B cell (primary cell): Measurements from ENCODE around the gene HDHD5. TPM values are rescaled to one million over a fixed set of nuclear protein-coding genes. Genes with fewer than 3 reads are reported as not detected.

Source experiments
- ATAC-seq: fragments of 200-7000 bp; cut with Tn5 transposase; one replicate; pipeline ENCODE4 v1.10.0; 2021; ENCODE audit warnings: low read depth, mild to moderate bottlenecking, moderate number of reproducible peaks, moderate library complexity
- CTCF ChIA-PET: fragments of 350-600 bp; sonication (Branson Sonifier 250); formaldehyde crosslinking; loops from one replicate; lab custom pipeline; 2021; ENCODE audit warnings: antibody characterized with exemption, inconsistent platforms; lab: Charles Lee
- POLR2A ChIA-PET: fragments of 350-600 bp; sonication (Branson Sonifier 250); formaldehyde crosslinking; loops from one replicate; lab custom pipeline; 2021; ENCODE audit warnings: antibody characterized with exemption; lab: Charles Lee
- DNase-seq: peaks from one replicate; pipeline ENCODE4 v3.0.0; 2013
- H2AFZ ChIP-seq: 2 replicates; pipeline ENCODE4 v1.6.1; 2012; ENCODE audit warnings: mild to moderate bottlenecking, low read depth, low read length; ENCODE audit not compliant: insufficient read depth, poor library complexity, severe bottlenecking
- H3K27ac ChIP-seq, 2 donors: 1 replicate in 1 of 2; 2 replicates in 1 of 2; pipeline ENCODE4 v1.5.1; 2012 to 2013; ENCODE audit warnings: low read length in 2 of 2, mild to moderate bottlenecking in 2 of 2, moderate library complexity in 1 of 2
- H3K27me3 ChIP-seq, 4 experiments: fragments of 200-600 bp in 1 of 4; sonication (generic) in 1 of 4; replicated peaks in 1 of 4; 1 replicate in 2 of 4; 2 replicates in 2 of 4; pipeline versions ENCODE4 v1.6.1 to v1.7.0; 2013 to 2016; ENCODE audit warnings: low read length in 3 of 4, mild to moderate bottlenecking in 2 of 4, mixed read lengths in 1 of 4, moderate library complexity in 1 of 4; ENCODE audit not compliant: insufficient read depth in 4 of 4, control insufficient read depth in 3 of 4; ENCODE audit errors: control extremely low read depth in 1 of 4
- H3K36me3 ChIP-seq, 2 experiments: replicated peaks in 1 of 2; 1 replicate in 1 of 2; 2 replicates in 1 of 2; pipeline versions ENCODE4 v1.6.1 to v1.7.1; 2013; ENCODE audit warnings: low read length in 1 of 2; ENCODE audit not compliant: insufficient read depth in 2 of 2, control insufficient read depth in 1 of 2; ENCODE audit errors: control extremely low read depth in 1 of 2, extremely low read depth in 1 of 2
- H3K4me1 ChIP-seq, 2 donors: fragments of 200-600 bp in 1 of 2; sonication (generic) in 1 of 2; 1 replicate in 1 of 2; 2 replicates in 1 of 2; pipeline versions ENCODE4 v1.5.1 to v1.6.1; 2013 to 2017; ENCODE audit warnings: low read length in 2 of 2; ENCODE audit not compliant: control insufficient read depth in 2 of 2, insufficient read depth in 2 of 2
- H3K4me2 ChIP-seq: replicated peaks from 2 replicates; pipeline ENCODE3; 2012; ENCODE audit warnings: mild to moderate bottlenecking, low read depth, low read length; ENCODE audit not compliant: poor library complexity, severe bottlenecking
- H3K4me3 ChIP-seq, 5 experiments: fragments of 200-600 bp in 1 of 5; sonication (generic) in 1 of 5; 1 replicate in 3 of 5; 2 replicates in 2 of 5; pipeline versions ENCODE4 v1.5.1 to v1.7.0; 2011 to 2016; ENCODE audit warnings: low read length in 4 of 5, mild to moderate bottlenecking in 4 of 5, low read depth in 2 of 5, control low read depth in 1 of 5, moderate library complexity in 1 of 5; ENCODE audit not compliant: insufficient read depth in 1 of 5; ENCODE audit errors: control extremely low read depth in 1 of 5, extremely low read depth in 1 of 5
- H3K79me2 ChIP-seq: fragments of 200-600 bp; sonication (generic); one replicate; pipeline ENCODE4 v1.6.0; 2016; ENCODE audit warnings: low read length; ENCODE audit not compliant: control insufficient read depth, insufficient read depth
- H3K9ac ChIP-seq: fragments of 200-600 bp; sonication (generic); 2 replicates; pipeline ENCODE4 v1.6.1; 2017; ENCODE audit warnings: mild to moderate bottlenecking, low read length, moderate library complexity
- H3K9me3 ChIP-seq, 3 donors: one replicate each; pipeline versions ENCODE4 v1.6.1 to v1.7.1; 2013; ENCODE audit warnings: low read length in 2 of 3; ENCODE audit not compliant: control insufficient read depth in 2 of 3, insufficient read depth in 1 of 3; ENCODE audit errors: control extremely low read depth in 1 of 3
- H4K20me1 ChIP-seq: 2 replicates; pipeline ENCODE4 v1.6.0; 2012; ENCODE audit warnings: mild to moderate bottlenecking, low read length; ENCODE audit not compliant: insufficient read depth, control insufficient read depth, poor library complexity, severe bottlenecking
- H3K27ac Mint-ChIP-seq: one replicate; pipeline ENCODE4 v1.8.0; 2021; ENCODE audit warnings: mixed read lengths
- H3K27me3 Mint-ChIP-seq: one replicate; pipeline ENCODE4 v1.8.0; 2021; ENCODE audit warnings: mixed read lengths
- H3K4me1 Mint-ChIP-seq: one replicate; pipeline ENCODE4 v1.8.0; 2021; ENCODE audit warnings: mixed read lengths
- H3K4me3 Mint-ChIP-seq: one replicate; pipeline ENCODE4 v1.8.0; 2021; ENCODE audit warnings: mixed read lengths
- H3K9me3 Mint-ChIP-seq: one replicate; pipeline ENCODE4 v1.8.0; 2022; ENCODE audit warnings: mixed read lengths; ENCODE audit not compliant: insufficient read depth
- CTCF ChIP-seq: fragments of 200-600 bp; IDR thresholded peaks from one replicate; pipeline ENCODE4 v1.8.0; 2022; ENCODE audit warnings: antibody characterized with exemption, mild to moderate bottlenecking
- EZH2 ChIP-seq: IDR thresholded peaks from 2 replicates; pipeline ENCODE4 v1.6.1; 2012; ENCODE audit warnings: borderline replicate concordance, low read depth, mild to moderate bottlenecking, moderate library complexity, low read length; ENCODE audit not compliant: insufficient read depth, poor library complexity, severe bottlenecking
- WGBS: methylation state at CpG from one replicate; pipeline ENCODE4 v1.1.5; 2013; ENCODE audit warnings: missing lambda C conversion rate; ENCODE audit not compliant: insufficient coverage; 5-methylcytosine and 5-hydroxymethylcytosine counted together
- intact Hi-C: fragments of 100-400 bp; cut with micrococcal nuclease; formaldehyde crosslinking; loops from one replicate; pipeline ENCODE4 v1.10.0; 2022
- polyA plus RNA-seq: library from polyadenylated mRNA; depleted of rRNA; stranded (reverse); fragments of >200 nt; gene quantifications from 2 replicates; pipeline ENCODE4 v1.2.3, GENCODE V29; 2012
- total RNA-seq, 2 donors: library from RNA; stranded (reverse); fragments of 120-200 nt in 1 of 2; gene quantifications; 1 replicate in 1 of 2; 2 replicates in 1 of 2; pipeline versions ENCODE4 v1.2.3 to v1.2.4, GENCODE V29; 2013 to 2022

Gene HDHD5
- total and polyA plus RNA-seq, 2 donors (not counting 1 experiment from before 2014, with no cell fraction given), result 17.7 to 37.7 TPM

- Mint-ChIP-seq H3K9me3 (no peaks in the 10 kb centered on the region), H3K27me3 (peaks cover 23% of the 10 kb centered on the region), H3K27ac (no peak overlapping the region), H3K4me3 (peak overlapping the region; percentile 44), H3K4me1 (peaks cover 41% of the 10 kb centered on the region)
- H3K36me3 ChIP-seq, result no peaks in the 10 kb centered on the region
- ATAC-seq, result no peak
- H3K4me3 ChIP-seq, result no peak overlapping the region
- no peak for DNase-seq
- no peak overlapping the region for H2AFZ ChIP-seq
- WGBS, result 50% methylated on average over 2 of the region's 4 CpGs
- H3K9ac ChIP-seq, result no peak overlapping the region
- no peaks in the 10 kb centered on the region for H3K79me2 ChIP-seq
- peaks cover 0 to 14% (median 0%) of the 10 kb centered on the region in 3 donors for H3K9me3 ChIP-seq
- peaks cover 0 to 35% (median 13%) of the 10 kb centered on the region in 4 experiments for H3K27me3 ChIP-seq
- H3K27ac ChIP-seq, result no peak overlapping the region
- ChIA-PET POLR2A (no interaction called here), CTCF (no interaction called here)
- TF ChIP-seq EZH2 (no peak), CTCF (no peak)
- H3K4me2 ChIP-seq, result peak overlapping the region; percentile 42
- intact Hi-C loops, result no loop called here
- peaks cover 34 to 40% of the 10 kb centered on the region in 2 donors for H3K4me1 ChIP-seq
- H4K20me1 ChIP-seq, result no peaks in the 10 kb centered on the region
Measured at GRCh38 chr22:17118342-17118741, 40.7 kb downstream of the HDHD5 start.

GRCh38 chr22:17117890-17118289, 41.2 kb downstream of the HDHD5 start:
- CTCF ChIA-PET, result no interaction called here
- POLR2A ChIA-PET, result interaction anchor here (0.6 kb wide), 1 partner anchor 841 kb away, joined by 5 read pairs; no protein-coding TSS in a partner anchor

More at GRCh38 chr22:17117890-17118289, 41.2 kb downstream of the HDHD5 start:
- no peaks in the 10 kb centered on the region for H3K79me2 ChIP-seq
- no peaks in the 10 kb centered on the region for H3K9me3 Mint-ChIP-seq
- intact Hi-C loops, result no loop called here
- no peak overlapping the region for H3K9ac ChIP-seq
- peaks cover 21% of the 10 kb centered on the region for H3K27me3 Mint-ChIP-seq
- H3K9me3 ChIP-seq, result peaks cover 0 to 14% (median 0%) of the 10 kb centered on the region in 3 donors
- TF ChIP-seq EZH2 (no peak), CTCF (no peak)
- H3K36me3 ChIP-seq, result no peaks in the 10 kb centered on the region
- no CpG with 5 or more reads among the region's 4 CpGs for WGBS
- no peak overlapping the region for H2AFZ ChIP-seq
- H3K27me3 ChIP-seq, result peaks cover 0 to 34% (median 13%) of the 10 kb centered on the region in 4 experiments
- H3K4me1 Mint-ChIP-seq, result peaks cover 41% of the 10 kb centered on the region
- no peak overlapping the region for H3K27ac ChIP-seq
- no peak overlapping the region for H3K4me3 ChIP-seq
- no peaks in the 10 kb centered on the region for H4K20me1 ChIP-seq
- H3K4me3 Mint-ChIP-seq, result peak overlapping the region; percentile 44
- ATAC-seq, result no peak
- H3K27ac Mint-ChIP-seq, result no peak overlapping the region
- peaks cover 34 to 40% of the 10 kb centered on the region in 2 donors for H3K4me1 ChIP-seq
- DNase-seq, result no peak
- H3K4me2 ChIP-seq, result peak overlapping the region; percentile 42
